ENCODE measurements around the gene GLYAT.

Gene GLYAT

DNA sequence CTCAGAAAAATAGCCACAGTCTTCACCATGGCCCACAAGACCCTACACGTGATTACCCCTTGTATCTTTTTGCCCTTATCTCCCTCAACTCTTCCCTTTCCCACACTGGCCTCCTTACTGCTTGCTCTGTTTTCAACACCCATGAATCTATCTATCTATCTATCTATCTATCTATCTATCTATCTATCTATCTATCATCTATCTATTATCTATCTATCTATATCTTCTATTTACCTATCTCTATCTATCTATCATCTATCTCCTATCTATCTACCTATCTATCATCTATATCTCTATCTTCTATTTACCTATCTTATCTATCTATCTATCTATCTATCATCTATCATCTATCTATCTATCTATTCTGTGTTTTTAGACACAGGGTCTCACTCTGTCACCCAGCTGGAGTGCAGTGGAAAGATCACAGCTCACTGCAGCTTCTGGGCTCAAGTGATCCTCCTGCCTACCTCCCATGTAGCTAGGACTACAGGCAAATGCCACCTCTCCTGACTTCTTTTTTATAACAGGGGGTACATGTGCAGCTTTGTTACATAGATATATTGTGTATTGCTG is 55.1 kb downstream of the GLYAT start:
- DNase-seq (ENCODE audit: low spot score): no peak

DNA sequence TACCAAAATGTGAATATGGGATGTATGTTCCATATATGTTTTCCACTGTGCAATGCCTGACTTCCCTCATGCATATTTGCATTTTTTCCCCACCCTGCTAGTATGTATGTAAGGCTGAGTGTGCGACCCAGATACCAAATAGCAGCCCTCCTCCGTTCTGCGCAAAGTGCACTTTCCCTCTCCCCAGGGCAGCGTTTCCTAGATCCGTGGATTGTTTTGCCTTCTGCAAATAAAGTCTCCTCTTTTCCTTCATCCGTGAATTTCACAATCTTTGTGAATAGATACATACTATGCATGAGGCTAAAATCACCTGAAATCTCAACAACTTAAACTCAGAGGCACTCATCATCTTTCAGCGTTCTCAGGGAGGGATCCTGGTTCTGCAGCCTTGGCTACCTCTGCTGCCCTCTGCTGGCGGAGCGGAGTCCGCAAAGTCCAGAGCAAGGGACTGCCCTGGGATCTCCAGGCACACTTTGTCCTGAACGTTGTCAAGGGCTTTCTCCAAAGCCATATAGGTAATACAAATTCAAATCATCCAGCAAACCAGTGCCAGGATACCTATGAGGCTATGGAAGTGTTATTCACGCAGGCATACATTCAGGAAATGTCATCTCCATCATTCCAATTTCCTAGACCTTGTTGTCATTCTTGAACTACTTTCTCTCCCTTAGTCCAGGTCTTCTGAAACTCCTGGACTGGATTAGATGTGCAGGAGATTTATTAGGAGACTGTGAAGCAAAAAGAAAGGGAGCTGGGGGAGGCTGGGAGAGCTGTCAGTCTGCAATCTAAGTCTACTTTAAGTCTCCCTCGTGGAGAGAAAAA is 56.2 kb downstream of the GLYAT start:
- peak; percentile 74 for DNase-seq (ENCODE audit: low spot score)

DNA sequence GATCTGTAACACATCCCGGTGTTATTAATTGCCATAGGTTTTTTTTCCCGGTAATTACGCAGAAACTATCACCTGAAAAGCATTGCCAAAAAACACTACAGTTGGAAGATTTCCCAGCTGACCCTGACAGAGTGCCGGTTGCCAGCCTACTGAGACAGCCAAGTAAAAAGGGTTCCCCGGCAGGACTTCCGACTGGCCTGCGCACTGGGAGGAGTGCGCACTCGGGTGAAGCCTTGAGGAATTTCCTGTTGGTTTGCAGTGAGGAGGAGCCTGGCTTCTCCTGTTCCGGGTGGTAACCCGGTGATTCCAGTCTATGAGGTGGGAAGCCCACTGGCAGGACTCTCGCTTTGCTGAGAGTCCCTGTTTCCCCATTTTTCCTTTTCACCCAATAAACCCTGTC is 57.1 kb downstream of the GLYAT start:
- DNase-seq (ENCODE audit: low spot score): no peak

DNA sequence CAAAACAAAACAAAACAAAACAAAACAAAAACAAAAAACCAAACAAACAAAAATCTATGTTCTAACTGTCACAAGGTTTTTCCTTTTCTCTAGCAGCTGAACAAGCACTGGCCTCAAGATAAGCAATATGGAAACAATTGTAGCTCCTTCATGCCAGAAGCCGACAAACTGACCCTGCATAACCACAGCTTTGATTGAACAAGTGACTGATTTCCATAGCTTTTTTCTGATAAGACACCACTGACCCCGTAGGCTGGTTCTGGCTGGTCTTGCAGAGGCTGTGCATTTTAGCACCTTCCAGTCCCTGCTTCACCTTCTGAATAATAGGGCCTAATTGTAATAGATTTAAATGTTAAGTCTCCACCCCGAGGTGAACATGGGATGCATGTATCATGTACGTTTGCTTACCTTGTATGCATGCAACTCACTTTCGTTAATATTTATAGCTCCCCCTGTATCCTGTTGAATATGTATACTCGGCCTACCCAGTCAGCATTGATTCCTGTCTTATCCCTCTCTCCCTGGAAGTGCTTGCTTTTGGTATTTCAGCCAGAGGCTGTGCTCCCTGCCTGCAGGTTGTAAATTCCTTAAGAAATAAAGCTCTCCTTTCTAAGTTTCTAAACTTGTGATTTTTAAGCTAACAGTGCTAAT is 59.6 kb downstream of the GLYAT start:
- no peak for DNase-seq (ENCODE audit: low spot score)

DNA sequence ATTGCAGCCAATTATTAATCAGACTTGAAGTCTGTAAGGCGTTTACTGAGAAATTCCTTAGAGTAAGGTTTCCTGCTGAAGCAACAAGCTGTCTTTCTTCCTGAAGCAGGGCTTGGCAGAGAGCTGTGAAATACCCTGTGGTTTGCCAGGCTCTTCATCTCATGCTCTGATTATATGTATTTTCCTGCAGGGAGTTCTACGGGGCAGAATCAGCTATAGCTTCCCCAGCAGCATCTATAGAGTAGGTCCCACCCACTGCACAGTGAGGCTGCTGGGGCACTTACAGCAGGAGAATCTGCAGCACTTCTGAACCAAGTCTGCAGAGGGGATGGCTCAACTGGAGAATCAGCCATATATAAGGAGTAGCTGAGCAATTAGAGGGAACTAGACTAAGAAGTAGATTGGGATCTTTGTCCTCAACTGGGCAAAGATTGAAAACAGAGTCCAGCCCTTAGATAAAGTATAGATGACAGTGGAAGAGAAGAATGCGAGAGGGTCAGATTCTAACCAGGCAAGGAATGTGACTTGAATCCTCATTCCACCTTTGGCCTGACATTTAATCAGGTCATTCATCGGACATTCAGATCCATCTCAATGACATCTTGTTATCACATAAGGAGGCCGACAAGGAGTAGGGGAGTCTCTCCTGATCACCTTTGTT is 71.7 kb downstream of the GLYAT start:
- no peak for DNase-seq (ENCODE audit: low spot score)

DNA sequence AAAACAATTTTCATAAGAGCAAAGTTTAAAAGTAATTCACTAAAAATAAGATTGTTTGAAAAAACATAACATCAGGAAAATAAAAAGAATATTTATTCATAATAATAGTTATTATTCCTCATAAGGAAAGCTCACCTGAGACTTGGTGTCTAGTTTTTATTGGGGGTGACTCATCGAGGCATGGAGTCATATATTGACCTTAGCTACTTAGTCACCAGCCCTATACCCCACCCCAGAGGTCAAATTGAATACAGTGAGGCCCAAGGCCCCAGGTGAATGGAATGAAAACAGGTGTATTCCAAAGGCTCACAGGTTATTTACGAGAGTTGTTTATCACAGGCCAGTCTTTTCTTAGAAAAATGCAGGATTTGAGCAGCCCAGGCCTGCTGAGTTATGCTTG is 72.3 kb downstream of the GLYAT start:
- no peak for DNase-seq (ENCODE audit: low spot score)

All from COLO829 (cell line).